Measurements from ENCODE around the gene HADHB. TPM values are rescaled to one million over a fixed set of nuclear protein-coding genes. Genes with fewer than 3 reads are reported as not detected.
"Not testable (repeated sequence)": the region's sequence is repeated elsewhere in the genome, so short reads cannot be mapped to it uniquely, and the experiment has no call there.

HADHB gene
- total RNA-seq, 1 donor from 2014 or later: 86.6 TPM

DNA sequence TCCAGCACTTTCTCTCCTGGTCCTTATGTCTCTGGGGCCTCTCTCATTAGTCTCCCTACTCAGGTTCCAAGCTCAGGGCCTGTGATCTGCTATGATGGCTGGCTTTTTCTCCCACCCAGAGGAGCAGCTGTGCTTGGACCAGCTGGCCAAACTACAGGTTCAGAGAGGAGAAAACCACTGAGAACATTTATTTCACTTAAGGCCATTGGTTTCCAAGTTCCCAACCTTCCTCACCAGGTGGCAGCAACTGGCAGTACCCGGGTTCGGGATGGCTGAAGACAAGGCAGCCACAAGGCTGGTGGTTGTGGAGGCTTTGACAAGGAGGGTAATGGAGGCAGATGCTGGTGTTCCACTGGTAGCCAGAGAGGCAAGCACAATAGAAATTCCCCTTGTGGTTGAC, 71.3 kb downstream of the HADHB start:
- Mint-ChIP-seq H3K9me3 (no peaks in the 10 kb centered on the region), H3K27ac (no peak overlapping the region)
- no peak for DNase-seq

DNA sequence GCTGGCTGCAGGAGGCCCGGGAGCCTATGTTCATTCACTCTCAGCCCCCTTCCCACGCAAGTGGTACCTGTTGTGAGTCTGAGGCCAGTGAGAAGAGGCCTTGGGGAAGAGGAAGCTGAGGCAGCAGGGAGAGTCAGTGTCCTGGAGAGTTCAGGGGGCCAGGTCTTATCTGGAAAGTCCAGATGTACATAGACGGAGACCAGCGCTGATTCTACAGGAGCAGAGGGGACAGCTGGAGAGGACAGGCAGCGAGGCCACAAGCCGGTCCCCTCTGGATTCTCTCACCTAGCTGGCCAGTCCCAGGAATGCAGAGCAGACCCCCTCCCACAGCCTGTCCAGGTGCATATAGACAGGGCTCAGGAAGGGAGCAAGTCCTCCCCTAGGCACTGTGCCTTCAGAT, 72.1 kb downstream of the HADHB start:
- Mint-ChIP-seq H3K9me3 (no peaks in the 10 kb centered on the region), H3K27ac (no peak overlapping the region)

More for the DNA sequence above, 71.3 kb downstream of the HADHB start:
- Mint-ChIP-seq H3K27me3 (peaks cover 2% of the 10 kb centered on the region), H3K4me1 (no peaks in the 10 kb centered on the region), H3K4me3 (no peak overlapping the region), H3K36me3 (ENCODE audit: low read depth) (no peaks in the 10 kb centered on the region)
- intact Hi-C loops (cut with micrococcal nuclease): no loop called here

DNA sequence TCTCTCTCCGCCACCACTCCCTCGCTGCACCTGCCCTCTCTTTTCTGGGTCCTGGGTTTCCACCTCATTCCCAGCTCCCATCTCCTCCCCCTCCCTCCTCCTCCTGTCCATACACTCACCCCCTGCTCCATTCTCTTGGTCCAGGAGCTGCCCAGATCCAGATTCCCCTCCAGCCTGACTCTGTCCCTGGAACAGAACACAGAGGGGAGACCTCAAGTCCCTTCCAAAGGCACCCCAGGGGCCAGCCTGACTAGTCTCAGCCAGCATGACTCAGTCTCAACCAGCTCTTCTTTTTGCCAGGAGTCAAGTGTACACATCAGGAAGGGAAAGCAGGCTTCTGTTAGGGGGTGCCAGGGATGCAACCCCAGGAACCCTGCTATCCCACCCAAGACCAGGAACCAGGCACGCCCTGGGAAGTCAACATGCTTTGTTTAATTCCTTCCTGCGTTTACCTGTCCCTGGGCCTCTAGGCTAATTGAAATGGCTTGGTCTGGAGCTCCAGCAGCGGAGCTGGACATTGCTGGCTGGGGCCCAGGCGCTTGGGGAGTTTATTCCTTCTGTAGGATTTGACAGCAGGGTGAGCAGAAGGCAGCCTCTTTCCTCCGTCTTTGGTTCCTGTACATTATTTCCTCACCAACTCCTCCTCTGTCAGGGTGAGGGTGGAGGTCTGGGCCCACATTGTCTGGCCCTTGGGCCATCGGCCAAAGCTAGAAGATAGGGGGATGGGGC, 72.8 kb downstream of the HADHB start:
- H3K4me1 Mint-ChIP-seq: no peaks in the 10 kb centered on the region
- H3K27me3 Mint-ChIP-seq: peaks cover 2% of the 10 kb centered on the region
- H3K9me3 Mint-ChIP-seq: no peaks in the 10 kb centered on the region
- no peaks in the 10 kb centered on the region for H3K36me3 Mint-ChIP-seq (ENCODE audit: low read depth)
- no peak overlapping the region for H3K27ac Mint-ChIP-seq
- no peak for DNase-seq
- intact Hi-C loops (cut with micrococcal nuclease): no loop called here
- H3K4me3 Mint-ChIP-seq: no peak overlapping the region

More for the DNA sequence above, 72.1 kb downstream of the HADHB start:
- peaks cover 2% of the 10 kb centered on the region for H3K27me3 Mint-ChIP-seq
- no peak for DNase-seq
- no peaks in the 10 kb centered on the region for H3K4me1 Mint-ChIP-seq
- H3K36me3 Mint-ChIP-seq (ENCODE audit: low read depth): no peaks in the 10 kb centered on the region
- no peak overlapping the region for H3K4me3 Mint-ChIP-seq
- intact Hi-C loops (cut with micrococcal nuclease): no loop called here

DNA sequence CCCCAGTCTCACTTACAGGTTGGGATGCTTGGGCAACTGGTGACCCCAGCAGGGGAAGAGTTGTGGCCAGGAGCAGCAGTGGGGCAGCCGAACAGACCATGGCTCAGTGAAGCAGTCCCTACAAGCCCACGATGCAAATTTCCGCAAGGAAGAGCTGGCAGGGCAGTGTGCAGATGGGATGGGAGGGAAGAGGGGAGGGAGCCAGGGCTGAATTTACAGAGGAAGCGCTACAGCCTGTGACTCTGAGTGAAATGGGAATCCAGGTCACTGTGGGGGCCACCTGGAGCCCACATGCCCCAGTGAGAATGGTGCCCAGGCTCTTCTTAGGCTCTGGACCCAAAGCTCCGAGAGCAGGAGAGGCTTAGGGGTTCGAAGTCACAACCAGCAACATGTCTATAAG, 74.2 kb downstream of the HADHB start:
- intact Hi-C loops (cut with micrococcal nuclease): no loop called here
- Mint-ChIP-seq H3K4me3 (no peak overlapping the region), H3K36me3 (ENCODE audit: low read depth) (no peaks in the 10 kb centered on the region), H3K9me3 (no peaks in the 10 kb centered on the region), H3K4me1 (no peaks in the 10 kb centered on the region), H3K27me3 (peaks cover 2% of the 10 kb centered on the region), H3K27ac (no peak overlapping the region)
- no peak for DNase-seq

DNA sequence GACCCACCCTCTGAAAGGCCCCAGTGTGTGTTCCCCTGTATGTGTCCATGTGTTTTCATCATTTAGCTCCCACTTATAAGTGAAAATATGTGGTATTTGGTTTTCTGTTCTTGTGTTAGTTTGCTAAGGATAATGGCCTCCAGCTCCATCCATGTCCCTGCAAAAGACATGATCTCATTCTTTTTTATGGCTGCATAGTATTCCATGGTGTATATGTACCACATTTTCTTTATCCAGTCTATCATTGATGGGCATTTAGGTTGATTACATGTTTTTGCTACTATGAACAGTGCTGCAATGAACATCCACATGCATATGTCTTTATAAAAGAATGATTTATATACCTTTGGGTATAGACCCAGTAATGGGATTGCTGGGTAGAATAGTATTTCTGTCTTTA, 79.7 kb downstream of the HADHB start:
- H3K9me3 Mint-ChIP-seq; intact Hi-C loops (cut with micrococcal nuclease); H3K4me3 Mint-ChIP-seq; H3K36me3 Mint-ChIP-seq (ENCODE audit: low read depth); H3K4me1 Mint-ChIP-seq; DNase-seq; H3K27me3 Mint-ChIP-seq; H3K27ac Mint-ChIP-seq: not testable (repeated sequence)

DNA sequence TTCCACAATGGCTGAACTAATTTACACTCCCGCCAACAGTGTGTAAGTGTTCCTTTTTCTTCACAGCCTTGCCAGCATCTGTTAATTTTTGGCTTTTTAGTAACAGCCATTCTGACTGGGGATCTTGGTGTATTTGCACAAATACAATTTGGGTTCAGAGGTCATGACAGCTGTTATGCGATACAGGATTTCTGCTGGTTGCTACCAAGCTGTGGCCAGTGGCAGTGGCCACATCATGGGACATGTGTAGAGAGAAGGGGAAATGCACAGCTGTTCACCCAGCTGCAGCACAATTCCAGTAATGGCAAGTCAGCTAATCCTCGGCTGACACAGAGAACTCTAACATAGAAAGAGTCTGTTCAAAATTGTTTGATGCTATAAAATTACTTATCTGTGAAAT, 80.2 kb downstream of the HADHB start:
- Mint-ChIP-seq H3K9me3 (no peaks in the 10 kb centered on the region), H3K27me3 (peaks cover under 1% of the 10 kb centered on the region), H3K4me1 (peaks cover 11% of the 10 kb centered on the region), H3K4me3 (no peak overlapping the region), H3K27ac (no peak overlapping the region), H3K36me3 (ENCODE audit: low read depth) (no peaks in the 10 kb centered on the region)
- no peak for DNase-seq
- intact Hi-C loops (cut with micrococcal nuclease): no loop called here

DNA sequence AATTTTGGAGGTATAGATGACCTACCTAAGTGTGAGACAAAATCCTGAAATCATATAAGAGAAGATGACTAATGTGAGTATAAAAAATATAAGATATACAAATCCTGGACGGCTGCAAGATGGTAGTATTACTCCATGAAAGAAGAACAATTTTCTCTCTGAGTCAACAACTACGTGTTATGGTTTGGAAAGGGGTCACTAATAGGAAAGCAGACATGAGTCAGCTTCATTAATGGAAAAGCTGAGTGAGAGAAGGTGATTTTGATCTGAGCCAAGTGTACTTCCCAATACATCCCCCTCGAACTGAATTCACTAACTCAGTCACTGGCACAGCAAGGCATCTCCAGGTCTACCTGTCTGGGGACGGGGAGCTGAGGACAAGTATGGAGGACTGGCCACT, 81.1 kb downstream of the HADHB start:
- DNase-seq: no peak
- Mint-ChIP-seq H3K27ac (no peak overlapping the region), H3K4me3 (no peak overlapping the region), H3K27me3 (peaks cover 2% of the 10 kb centered on the region), H3K4me1 (peaks cover 16% of the 10 kb centered on the region), H3K9me3 (no peaks in the 10 kb centered on the region), H3K36me3 (ENCODE audit: low read depth) (no peaks in the 10 kb centered on the region)
- intact Hi-C loops (cut with micrococcal nuclease): no loop called here

DNA sequence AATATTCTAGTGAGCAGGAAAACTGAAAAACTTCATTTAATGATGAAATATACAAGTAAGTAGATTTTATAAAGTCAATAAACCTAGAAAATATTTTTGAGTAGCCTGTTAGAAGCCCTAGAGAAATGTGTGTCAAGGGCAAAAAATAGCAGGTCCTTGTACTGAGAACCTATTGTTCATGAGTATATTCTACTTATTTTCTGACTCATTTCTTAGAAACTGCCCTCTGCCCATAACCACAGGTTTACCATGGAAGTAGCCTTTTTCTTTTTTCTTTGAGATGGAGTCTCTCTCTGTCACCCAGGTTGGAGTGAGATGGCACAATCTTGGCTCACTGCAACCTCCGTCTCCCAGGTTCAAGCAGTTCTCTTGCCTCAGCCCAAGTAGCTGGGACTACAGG, 81.8 kb downstream of the HADHB start:
- no peak overlapping the region for H3K4me3 Mint-ChIP-seq
- peaks cover 16% of the 10 kb centered on the region for H3K4me1 Mint-ChIP-seq
- H3K36me3 Mint-ChIP-seq (ENCODE audit: low read depth): no peaks in the 10 kb centered on the region
- H3K27ac Mint-ChIP-seq: no peak overlapping the region
- DNase-seq: no peak
- peaks cover 2% of the 10 kb centered on the region for H3K27me3 Mint-ChIP-seq
- H3K9me3 Mint-ChIP-seq: no peaks in the 10 kb centered on the region
- intact Hi-C loops (cut with micrococcal nuclease): no loop called here

DNA sequence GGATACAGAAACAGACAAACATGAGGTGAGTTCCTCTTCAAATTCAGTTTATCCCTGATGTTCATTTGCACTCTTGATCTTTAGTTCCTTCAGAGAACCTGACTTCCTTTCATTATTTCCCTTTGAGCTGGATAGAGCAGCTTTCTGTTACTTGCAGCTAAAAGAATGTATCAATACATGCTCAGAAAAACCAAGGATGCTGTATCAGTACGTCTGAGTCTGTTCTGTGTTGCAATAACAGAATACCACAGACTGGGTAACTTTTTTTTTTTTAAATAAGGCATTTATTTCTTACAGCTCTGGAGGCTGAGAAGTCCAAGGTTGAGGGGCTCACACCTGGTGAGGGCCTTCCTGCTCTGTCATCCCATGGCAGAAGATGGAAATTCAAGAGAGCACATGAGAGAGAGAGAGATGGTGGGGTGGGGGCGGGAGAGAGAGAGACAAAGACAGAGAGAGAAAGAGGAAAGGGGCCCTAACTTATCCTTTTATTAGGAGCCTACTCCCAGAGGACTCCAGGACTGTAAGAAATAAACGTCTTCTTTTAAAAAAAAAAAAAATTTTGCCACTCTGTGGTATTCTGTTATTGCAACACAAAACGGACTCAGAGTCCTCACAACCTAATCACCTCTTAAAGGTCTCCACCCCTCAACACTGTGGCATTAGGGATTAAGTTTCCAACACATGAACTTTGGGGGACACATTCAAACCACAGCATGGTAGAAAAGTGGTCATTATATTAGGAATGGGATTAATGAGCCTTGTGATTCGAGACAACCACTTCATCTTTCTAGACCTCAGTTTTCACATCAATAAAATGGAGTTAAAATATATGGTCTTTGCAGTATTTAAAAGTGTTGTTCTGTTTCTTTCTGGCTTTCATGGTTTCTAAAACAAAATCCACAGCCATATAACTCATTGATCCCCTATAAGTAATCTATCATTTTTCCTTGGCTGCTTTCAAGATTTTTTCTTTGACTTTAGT, 82.8 kb downstream of the HADHB start:
- Mint-ChIP-seq H3K4me1 (peaks cover 16% of the 10 kb centered on the region), H3K4me3 (no peak overlapping the region), H3K9me3 (no peaks in the 10 kb centered on the region), H3K27me3 (peaks cover 2% of the 10 kb centered on the region), H3K27ac (no peak overlapping the region), H3K36me3 (ENCODE audit: low read depth) (no peaks in the 10 kb centered on the region)
- intact Hi-C loops (cut with micrococcal nuclease): no loop called here
- DNase-seq: no peak

DNA sequence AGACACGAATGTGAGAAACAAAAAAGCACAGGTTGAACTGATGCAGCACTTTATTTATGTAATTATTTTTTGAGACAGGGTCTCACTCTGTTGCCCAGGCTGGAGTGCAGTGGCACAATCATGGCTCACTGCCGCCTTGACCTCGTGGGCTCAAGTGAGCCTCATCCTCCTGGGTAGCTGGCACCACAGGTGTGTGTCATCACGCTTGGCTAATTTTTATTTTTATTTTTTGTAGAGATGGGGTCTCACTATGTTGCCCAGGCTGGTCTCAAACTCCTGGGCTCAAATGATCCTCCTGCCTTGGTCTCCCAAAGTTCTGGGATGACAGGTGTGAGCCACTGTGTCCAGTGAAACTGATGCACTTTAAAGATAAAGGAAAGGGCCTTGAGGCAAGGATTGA, 84.3 kb downstream of the HADHB start:
- H3K27me3 Mint-ChIP-seq; intact Hi-C loops (cut with micrococcal nuclease); H3K27ac Mint-ChIP-seq; H3K36me3 Mint-ChIP-seq (ENCODE audit: low read depth); H3K4me3 Mint-ChIP-seq; DNase-seq; H3K9me3 Mint-ChIP-seq: not testable (repeated sequence)
- peaks cover 18% of the 10 kb centered on the region for H3K4me1 Mint-ChIP-seq

DNA sequence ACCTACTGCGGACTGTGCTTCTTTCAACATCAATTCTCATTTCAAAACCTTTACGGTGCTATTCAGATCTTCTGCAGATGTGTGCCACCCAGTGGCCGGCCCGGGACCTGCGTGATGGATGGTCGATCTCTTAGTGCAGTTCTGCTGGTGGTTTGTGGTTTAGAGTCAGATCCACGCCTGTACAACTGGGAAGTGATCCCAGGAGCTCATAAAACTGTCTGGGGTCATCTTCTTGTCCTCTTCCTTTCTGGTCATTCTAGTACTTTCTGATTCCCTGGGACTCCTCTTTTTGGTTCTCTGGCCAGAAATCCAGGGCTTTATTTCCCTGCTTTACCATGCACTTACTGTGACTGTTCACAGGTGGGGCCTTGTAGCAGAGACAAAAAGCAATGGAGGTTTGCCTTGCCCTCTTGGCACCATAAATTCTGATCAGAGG, 85.4 kb downstream of the HADHB start:
- peak overlapping the region; percentile 36 for H3K27ac Mint-ChIP-seq
- H3K4me3 Mint-ChIP-seq: no peak overlapping the region
- peak; percentile 95 for DNase-seq
- H3K9me3 Mint-ChIP-seq: no peaks in the 10 kb centered on the region
- H3K36me3 Mint-ChIP-seq (ENCODE audit: low read depth): no peaks in the 10 kb centered on the region
- H3K27me3 Mint-ChIP-seq: peaks cover 2% of the 10 kb centered on the region
- intact Hi-C loops (cut with micrococcal nuclease): loop anchor here (1.0 to 5.0 kb wide), 2 partner anchors 85 to 158 kb away; partner anchors contain the start of gene GAREM2
- H3K4me1 Mint-ChIP-seq: peaks cover 18% of the 10 kb centered on the region

DNA sequence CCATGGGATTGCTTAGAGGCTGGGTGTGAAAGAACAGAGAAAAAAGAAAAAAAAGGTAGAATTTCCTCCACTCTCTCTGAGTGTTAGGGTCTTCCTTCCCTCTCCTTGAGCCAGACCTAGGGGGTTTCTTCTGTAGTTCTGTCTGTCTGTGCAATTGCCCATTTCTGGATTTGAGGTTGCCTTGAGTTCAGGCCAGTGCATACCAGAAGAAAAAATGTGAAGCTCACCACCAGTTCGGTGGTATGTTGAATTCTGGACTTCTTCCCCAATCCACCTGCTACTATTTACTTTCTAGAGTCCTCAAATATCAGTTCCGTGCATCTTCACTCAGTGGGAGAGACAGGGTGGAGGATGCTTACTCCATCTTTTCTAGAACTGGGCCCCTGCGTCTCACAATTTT, 85.9 kb downstream of the HADHB start:
- H3K27me3 Mint-ChIP-seq: peaks cover 2% of the 10 kb centered on the region
- no peak for DNase-seq
- H3K4me3 Mint-ChIP-seq: no peak overlapping the region
- no peaks in the 10 kb centered on the region for H3K9me3 Mint-ChIP-seq
- H3K27ac Mint-ChIP-seq: no peak overlapping the region
- intact Hi-C loops (cut with micrococcal nuclease): loop anchor here (1.0 to 5.0 kb wide), 2 partner anchors 85 to 158 kb away; partner anchors contain the start of gene GAREM2
- H3K4me1 Mint-ChIP-seq: peaks cover 18% of the 10 kb centered on the region
- H3K36me3 Mint-ChIP-seq (ENCODE audit: low read depth): no peaks in the 10 kb centered on the region

DNA sequence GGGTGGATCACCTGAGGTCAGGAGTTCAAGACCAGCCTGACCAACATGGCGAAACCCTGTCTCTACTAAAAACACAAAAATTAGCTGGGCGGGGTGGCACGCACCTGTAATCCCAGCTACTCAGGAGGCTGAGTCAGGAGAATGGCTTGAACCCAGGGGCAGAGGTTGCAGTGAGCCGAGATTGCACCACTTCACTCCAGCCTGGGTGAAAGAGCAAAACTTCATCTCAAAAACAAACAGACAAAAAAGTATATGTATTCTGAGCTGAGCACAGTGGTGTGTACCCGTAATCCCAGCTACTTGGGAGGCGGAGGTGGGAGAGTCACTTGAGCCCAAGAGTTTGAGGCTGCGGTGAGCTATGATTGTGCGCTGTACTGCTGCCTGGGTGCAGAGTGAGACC, 86.6 kb downstream of the HADHB start:
- H3K4me3 Mint-ChIP-seq; H3K9me3 Mint-ChIP-seq; H3K27me3 Mint-ChIP-seq; H3K36me3 Mint-ChIP-seq (ENCODE audit: low read depth); DNase-seq: not testable (repeated sequence)
- Mint-ChIP-seq H3K27ac (peak overlapping the region; percentile 25), H3K4me1 (peaks cover 20% of the 10 kb centered on the region)
- intact Hi-C loops (cut with micrococcal nuclease): loop anchor here (5.0 kb wide), 1 partner anchor 159 kb away; the partner anchor contains the start of gene GAREM2

DNA sequence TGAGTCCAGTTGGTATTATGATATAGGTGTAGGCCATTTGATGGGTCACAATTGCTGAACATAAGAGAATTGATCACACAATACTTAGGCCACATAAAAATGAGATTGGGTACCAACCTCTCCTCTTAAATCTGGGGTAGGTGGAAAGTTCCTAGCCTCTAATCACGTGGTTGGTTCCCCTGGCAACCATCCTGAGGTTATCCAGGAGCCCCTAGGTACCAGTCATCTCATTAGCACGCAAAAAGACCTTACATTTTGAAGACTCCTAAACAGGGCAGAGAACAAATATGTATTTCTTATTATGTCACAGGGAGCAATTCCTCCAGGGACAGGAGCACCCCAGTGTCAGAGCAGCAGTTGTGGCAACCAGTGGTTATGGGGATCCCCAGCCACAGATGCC, 88.6 kb downstream of the HADHB start:
- Mint-ChIP-seq H3K4me1 (peaks cover 18% of the 10 kb centered on the region), H3K9me3 (no peaks in the 10 kb centered on the region), H3K36me3 (ENCODE audit: low read depth) (no peaks in the 10 kb centered on the region), H3K27me3 (peaks cover 2% of the 10 kb centered on the region), H3K27ac (no peak overlapping the region), H3K4me3 (no peak overlapping the region)
- intact Hi-C loops (cut with micrococcal nuclease): loop anchor here (5.0 kb wide), 1 partner anchor 161 kb away; the partner anchor contains the start of gene GAREM2
- DNase-seq: no peak
